GM23338 (cell line): ENCODE measurements around the gene IRF2. TPM values are rescaled to one million over a fixed set of nuclear protein-coding genes. Genes with fewer than 3 reads are reported as not detected.
A peak's percentile ranks its signal among the peaks of the same experiment; 100 is the strongest.

Experiments used
- ATAC-seq: fragments of 200-7000 bp; cut with Tn5 transposase; 3 replicates; pipeline ENCODE4 v1.9.1; 2020
- DNase-seq: peaks from one replicate; pipeline ENCODE4 v3.0.0-alpha.2; 2015; ENCODE audit warnings: low spot score
- H2AFZ ChIP-seq: fragments of 200-600 bp; sonication (generic); 2 replicates; pipeline ENCODE4 v1.8.0; 2016; ENCODE audit warnings: antibody characterized with exemption, mild to moderate bottlenecking, moderate library complexity
- H3F3A ChIP-seq: fragments of 200-600 bp; sonication (generic); replicated peaks from 2 replicates; pipeline ENCODE4 v1.8.0; 2017; ENCODE audit warnings: antibody characterized with exemption, mixed run types, low read depth
- H3K27ac ChIP-seq: fragments of 200-600 bp; sonication (generic); 2 replicates; pipeline ENCODE4 v1.6.1; 2016; ENCODE audit warnings: low read depth
- H3K27me3 ChIP-seq: fragments of 200-600 bp; sonication (generic); 2 replicates; pipeline ENCODE4 v1.8.0; 2016; ENCODE audit warnings: mild to moderate bottlenecking, mixed run types, moderate library complexity; ENCODE audit not compliant: insufficient read depth
- H3K36me3 ChIP-seq: fragments of 200-600 bp; sonication (generic); 2 replicates; pipeline ENCODE4 v1.8.0; 2016; ENCODE audit warnings: mild to moderate bottlenecking; ENCODE audit not compliant: insufficient read depth
- H3K4me1 ChIP-seq: fragments of 200-600 bp; sonication (generic); 2 replicates; pipeline ENCODE4 v1.8.0; 2016; ENCODE audit warnings: mild to moderate bottlenecking, moderate library complexity; ENCODE audit not compliant: insufficient read depth
- H3K4me2 ChIP-seq: fragments of 200-600 bp; sonication (generic); 2 replicates; pipeline ENCODE4 v1.7.1; 2017; ENCODE audit warnings: mixed run types
- H3K4me3 ChIP-seq: fragments of 200-600 bp; sonication (generic); 2 replicates; pipeline ENCODE4 v1.6.1; 2016; ENCODE audit warnings: mixed run types
- H3K79me2 ChIP-seq: fragments of 200-600 bp; sonication (generic); replicated peaks from 2 replicates; pipeline ENCODE4 v1.8.0; 2017; ENCODE audit warnings: mild to moderate bottlenecking; ENCODE audit not compliant: insufficient read depth
- H3K9me2 ChIP-seq: fragments of 200-600 bp; sonication (generic); 2 replicates; pipeline ENCODE4 v1.8.0; 2017; ENCODE audit not compliant: insufficient read depth
- H4K20me1 ChIP-seq: fragments of 200-600 bp; sonication (generic); replicated peaks from 2 replicates; pipeline ENCODE4 v1.8.0; 2017; ENCODE audit warnings: mild to moderate bottlenecking; ENCODE audit not compliant: insufficient read depth
- H3K27ac Mint-ChIP-seq: 2 replicates; pipeline ENCODE4 v1.8.0; 2020; ENCODE audit warnings: inconsistent platforms, mild to moderate bottlenecking, moderate library complexity, mixed read lengths
- H3K27me3 Mint-ChIP-seq: 3 replicates; pipeline ENCODE4 v1.8.0; 2022; ENCODE audit warnings: low read depth, mild to moderate bottlenecking, moderate library complexity, mixed read lengths, inconsistent platforms; ENCODE audit not compliant: insufficient read depth, poor library complexity
- H3K36me3 Mint-ChIP-seq: 3 replicates; pipeline ENCODE4 v1.8.0; 2021; ENCODE audit warnings: low read depth, mild to moderate bottlenecking, inconsistent platforms, moderate library complexity, mixed read lengths
- H3K4me1 Mint-ChIP-seq: 3 replicates; pipeline ENCODE4 v1.8.0; 2020; ENCODE audit warnings: mild to moderate bottlenecking, inconsistent platforms, mixed read lengths
- H3K4me3 Mint-ChIP-seq: 3 replicates; pipeline ENCODE4 v1.8.0; 2021; ENCODE audit warnings: moderate library complexity, mild to moderate bottlenecking, inconsistent platforms, mixed read lengths
- H3K9me3 Mint-ChIP-seq: 3 replicates; pipeline ENCODE4 v1.8.0; 2020; ENCODE audit warnings: moderate library complexity, mild to moderate bottlenecking, inconsistent platforms, mixed read lengths
- CREB1 ChIP-seq: fragments of 250-450 bp; sonication (Bioruptor Pico); IDR thresholded peaks from 2 replicates; pipeline ENCODE4 v1.5.0; 2020; ENCODE audit warnings: low read depth, mild to moderate bottlenecking, moderate library complexity
- EZH2 ChIP-seq: fragments of 200-600 bp; sonication (generic); IDR thresholded peaks from one replicate; pipeline ENCODE4 v1.8.0; 2017; ENCODE audit warnings: antibody characterized with exemption, mild to moderate bottlenecking, low read depth; ENCODE audit not compliant: unreplicated experiment
- EZH2phosphoT487 ChIP-seq: fragments of 200-600 bp; sonication (generic); IDR thresholded peaks from one replicate; pipeline ENCODE4 v1.8.1; 2018; ENCODE audit warnings: antibody characterized with exemption; ENCODE audit not compliant: unreplicated experiment
- JUNB ChIP-seq: IDR thresholded peaks from one replicate; pipeline ENCODE4 v1.6.1; 2016; ENCODE audit warnings: antibody characterized with exemption; ENCODE audit not compliant: unreplicated experiment
- NANOG ChIP-seq: IDR thresholded peaks from 2 replicates; pipeline ENCODE4 v1.6.1; 2016; ENCODE audit warnings: antibody characterized with exemption, borderline replicate concordance
- POLR2AphosphoS5 ChIP-seq: IDR thresholded peaks from 2 replicates; pipeline ENCODE4 v1.6.1; 2016; ENCODE audit warnings: antibody characterized with exemption, low read depth
- STAT1 ChIP-seq: IDR thresholded peaks from one replicate; pipeline ENCODE4 v1.6.1; 2016; ENCODE audit warnings: antibody characterized with exemption; ENCODE audit not compliant: unreplicated experiment
- ZNF114 ChIP-seq: fragments of 250-450 bp; sonication (Bioruptor Pico); IDR thresholded peaks from 2 replicates; pipeline ENCODE4 v1.5.0; 2020; ENCODE audit warnings: mild to moderate bottlenecking, moderate library complexity
- ZNF331 ChIP-seq: fragments of 250-450 bp; sonication (Bioruptor Pico); IDR thresholded peaks from 2 replicates; pipeline ENCODE4 v1.5.0; 2020; ENCODE audit warnings: low read depth, mild to moderate bottlenecking, moderate library complexity
- polyA plus RNA-seq: library from polyadenylated mRNA; unstranded; fragments of >200 nt; fragmentation: Nextera tagmentation; extraction: Ambion mirVana; gene quantifications from 2 replicates; pipeline ENCODE4 v1.2.1, GENCODE V29; 2016
- total RNA-seq: library from RNA; depleted of rRNA; stranded (reverse); fragments of >200 nt; shearing (Covaris generic); gene quantifications from 2 replicates; pipeline ENCODE4 v1.2.3, GENCODE V29; 2014
- TF ChIP-seq, protein P1 (sequence below), 2 experiments: fragments of 200-600 bp in 1 of 2; sonication (generic) in 1 of 2; conservative IDR thresholded peaks; 2 replicates each; pipeline versions ENCODE4 v1.5.1 to v1.6.1; 2016 to 2017; ENCODE audit warnings: antibody characterized with exemption in 2 of 2, low read depth in 2 of 2, mild to moderate bottlenecking in 2 of 2, moderate library complexity in 1 of 2
- TF ChIP-seq, protein P2 (sequence below): fragments of 250-450 bp; sonication (Bioruptor Pico); IDR thresholded peaks from 2 replicates; pipeline ENCODE4 v1.5.0; 2020; ENCODE audit warnings: mild to moderate bottlenecking, moderate library complexity
- TF ChIP-seq, protein P3 (sequence below): IDR thresholded peaks from 2 replicates; pipeline ENCODE4 v1.6.1; 2016; ENCODE audit warnings: antibody characterized with exemption
- TF ChIP-seq, protein P4 (sequence below): IDR thresholded peaks from one replicate; pipeline ENCODE4 v1.6.1; 2018; ENCODE audit warnings: antibody characterized with exemption; ENCODE audit not compliant: unreplicated experiment

IRF2 gene
- total and polyA plus RNA-seq, 2 experiments from 2014 or later, result 14.7 to 15.0 TPM

DNA sequence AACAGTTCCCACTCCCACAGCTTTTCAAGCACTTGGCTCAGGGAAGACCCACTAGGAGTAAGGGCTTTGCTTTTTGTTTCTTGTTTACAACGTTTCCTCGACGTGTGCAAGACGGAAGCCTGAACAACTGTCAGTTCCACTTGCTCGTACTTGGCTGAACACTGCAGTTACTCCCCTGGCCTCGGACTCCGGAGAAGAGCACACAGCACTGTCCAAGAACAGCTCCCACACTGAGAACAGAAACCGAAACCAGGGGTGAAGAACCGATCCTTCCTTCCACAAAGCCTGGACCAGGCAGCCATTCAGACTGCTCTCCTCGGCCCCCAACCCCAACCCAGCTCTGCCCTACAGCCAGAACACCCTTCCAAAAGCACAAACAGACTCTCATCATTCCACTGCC is 25.5 kb downstream of the IRF2 start:
- H2AFZ ChIP-seq, result no peak overlapping the region
- Mint-ChIP-seq H3K4me3 (peak overlapping the region; percentile 42), H3K4me1 (peaks cover 72% of the 10 kb centered on the region), H3K27ac (peak overlapping the region; percentile 83), H3K9me3 (no peaks in the 10 kb centered on the region), H3K36me3 (peaks cover 5% of the 10 kb centered on the region; the same call in 2 of the 3 replicates), H3K27me3 (peaks cover 8% of the 10 kb centered on the region)
- peak overlapping the region; percentile 69 for H3K4me2 ChIP-seq
- no peaks in the 10 kb centered on the region for H3K27me3 ChIP-seq
- H3K36me3 ChIP-seq, result no peaks in the 10 kb centered on the region
- H3F3A ChIP-seq, result no peaks in the 10 kb centered on the region; the same call in 1 of the 2 replicates
- no peak for DNase-seq
- peaks cover 95% of the 10 kb centered on the region for H3K79me2 ChIP-seq
- peaks cover 60% of the 10 kb centered on the region for H3K4me1 ChIP-seq
- no peaks in the 10 kb centered on the region for H4K20me1 ChIP-seq
- TF ChIP-seq EZH2, result no peak
- TF ChIP-seq, protein P1, sequence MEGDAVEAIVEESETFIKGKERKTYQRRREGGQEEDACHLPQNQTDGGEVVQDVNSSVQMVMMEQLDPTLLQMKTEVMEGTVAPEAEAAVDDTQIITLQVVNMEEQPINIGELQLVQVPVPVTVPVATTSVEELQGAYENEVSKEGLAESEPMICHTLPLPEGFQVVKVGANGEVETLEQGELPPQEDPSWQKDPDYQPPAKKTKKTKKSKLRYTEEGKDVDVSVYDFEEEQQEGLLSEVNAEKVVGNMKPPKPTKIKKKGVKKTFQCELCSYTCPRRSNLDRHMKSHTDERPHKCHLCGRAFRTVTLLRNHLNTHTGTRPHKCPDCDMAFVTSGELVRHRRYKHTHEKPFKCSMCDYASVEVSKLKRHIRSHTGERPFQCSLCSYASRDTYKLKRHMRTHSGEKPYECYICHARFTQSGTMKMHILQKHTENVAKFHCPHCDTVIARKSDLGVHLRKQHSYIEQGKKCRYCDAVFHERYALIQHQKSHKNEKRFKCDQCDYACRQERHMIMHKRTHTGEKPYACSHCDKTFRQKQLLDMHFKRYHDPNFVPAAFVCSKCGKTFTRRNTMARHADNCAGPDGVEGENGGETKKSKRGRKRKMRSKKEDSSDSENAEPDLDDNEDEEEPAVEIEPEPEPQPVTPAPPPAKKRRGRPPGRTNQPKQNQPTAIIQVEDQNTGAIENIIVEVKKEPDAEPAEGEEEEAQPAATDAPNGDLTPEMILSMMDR (conservative IDR thresholded peaks at IDR 0.05; ENCODE audit: low read depth in 2 of 2), result no peak
- TF ChIP-seq, protein P2, sequence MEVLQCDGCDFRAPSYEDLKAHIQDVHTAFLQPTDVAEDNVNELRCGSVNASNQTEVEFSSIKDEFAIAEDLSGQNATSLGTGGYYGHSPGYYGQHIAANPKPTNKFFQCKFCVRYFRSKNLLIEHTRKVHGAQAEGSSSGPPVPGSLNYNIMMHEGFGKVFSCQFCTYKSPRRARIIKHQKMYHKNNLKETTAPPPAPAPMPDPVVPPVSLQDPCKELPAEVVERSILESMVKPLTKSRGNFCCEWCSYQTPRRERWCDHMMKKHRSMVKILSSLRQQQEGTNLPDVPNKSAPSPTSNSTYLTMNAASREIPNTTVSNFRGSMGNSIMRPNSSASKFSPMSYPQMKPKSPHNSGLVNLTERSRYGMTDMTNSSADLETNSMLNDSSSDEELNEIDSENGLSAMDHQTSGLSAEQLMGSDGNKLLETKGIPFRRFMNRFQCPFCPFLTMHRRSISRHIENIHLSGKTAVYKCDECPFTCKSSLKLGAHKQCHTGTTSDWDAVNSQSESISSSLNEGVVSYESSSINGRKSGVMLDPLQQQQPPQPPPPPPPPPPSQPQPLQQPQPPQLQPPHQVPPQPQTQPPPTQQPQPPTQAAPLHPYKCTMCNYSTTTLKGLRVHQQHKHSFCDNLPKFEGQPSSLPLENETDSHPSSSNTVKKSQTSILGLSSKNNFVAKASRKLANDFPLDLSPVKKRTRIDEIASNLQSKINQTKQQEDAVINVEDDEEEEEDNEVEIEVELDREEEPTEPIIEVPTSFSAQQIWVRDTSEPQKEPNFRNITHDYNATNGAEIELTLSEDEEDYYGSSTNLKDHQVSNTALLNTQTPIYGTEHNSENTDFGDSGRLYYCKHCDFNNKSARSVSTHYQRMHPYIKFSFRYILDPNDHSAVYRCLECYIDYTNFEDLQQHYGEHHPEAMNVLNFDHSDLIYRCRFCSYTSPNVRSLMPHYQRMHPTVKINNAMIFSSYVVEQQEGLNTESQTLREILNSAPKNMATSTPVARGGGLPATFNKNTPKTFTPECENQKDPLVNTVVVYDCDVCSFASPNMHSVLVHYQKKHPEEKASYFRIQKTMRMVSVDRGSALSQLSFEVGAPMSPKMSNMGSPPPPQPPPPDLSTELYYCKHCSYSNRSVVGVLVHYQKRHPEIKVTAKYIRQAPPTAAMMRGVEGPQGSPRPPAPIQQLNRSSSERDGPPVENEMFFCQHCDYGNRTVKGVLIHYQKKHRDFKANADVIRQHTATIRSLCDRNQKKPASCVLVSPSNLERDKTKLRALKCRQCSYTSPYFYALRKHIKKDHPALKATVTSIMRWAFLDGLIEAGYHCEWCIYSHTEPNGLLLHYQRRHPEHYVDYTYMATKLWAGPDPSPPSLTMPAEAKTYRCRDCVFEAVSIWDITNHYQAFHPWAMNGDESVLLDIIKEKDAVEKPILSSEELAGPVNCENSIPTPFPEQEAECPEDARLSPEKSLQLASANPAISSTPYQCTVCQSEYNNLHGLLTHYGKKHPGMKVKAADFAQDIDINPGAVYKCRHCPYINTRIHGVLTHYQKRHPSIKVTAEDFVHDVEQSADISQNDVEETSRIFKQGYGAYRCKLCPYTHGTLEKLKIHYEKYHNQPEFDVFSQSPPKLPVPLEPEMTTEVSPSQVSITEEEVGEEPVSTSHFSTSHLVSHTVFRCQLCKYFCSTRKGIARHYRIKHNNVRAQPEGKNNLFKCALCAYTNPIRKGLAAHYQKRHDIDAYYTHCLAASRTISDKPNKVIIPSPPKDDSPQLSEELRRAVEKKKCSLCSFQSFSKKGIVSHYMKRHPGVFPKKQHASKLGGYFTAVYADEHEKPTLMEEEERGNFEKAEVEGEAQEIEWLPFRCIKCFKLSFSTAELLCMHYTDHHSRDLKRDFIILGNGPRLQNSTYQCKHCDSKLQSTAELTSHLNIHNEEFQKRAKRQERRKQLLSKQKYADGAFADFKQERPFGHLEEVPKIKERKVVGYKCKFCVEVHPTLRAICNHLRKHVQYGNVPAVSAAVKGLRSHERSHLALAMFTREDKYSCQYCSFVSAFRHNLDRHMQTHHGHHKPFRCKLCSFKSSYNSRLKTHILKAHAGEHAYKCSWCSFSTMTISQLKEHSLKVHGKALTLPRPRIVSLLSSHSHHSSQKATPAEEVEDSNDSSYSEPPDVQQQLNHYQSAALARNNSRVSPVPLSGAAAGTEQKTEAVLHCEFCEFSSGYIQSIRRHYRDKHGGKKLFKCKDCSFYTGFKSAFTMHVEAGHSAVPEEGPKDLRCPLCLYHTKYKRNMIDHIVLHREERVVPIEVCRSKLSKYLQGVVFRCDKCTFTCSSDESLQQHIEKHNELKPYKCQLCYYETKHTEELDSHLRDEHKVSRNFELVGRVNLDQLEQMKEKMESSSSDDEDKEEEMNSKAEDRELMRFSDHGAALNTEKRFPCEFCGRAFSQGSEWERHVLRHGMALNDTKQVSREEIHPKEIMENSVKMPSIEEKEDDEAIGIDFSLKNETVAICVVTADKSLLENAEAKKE (CRISPR knock-in tag), result no peak
- no peak for TF ChIP-seq NANOG
- TF ChIP-seq, protein P3, sequence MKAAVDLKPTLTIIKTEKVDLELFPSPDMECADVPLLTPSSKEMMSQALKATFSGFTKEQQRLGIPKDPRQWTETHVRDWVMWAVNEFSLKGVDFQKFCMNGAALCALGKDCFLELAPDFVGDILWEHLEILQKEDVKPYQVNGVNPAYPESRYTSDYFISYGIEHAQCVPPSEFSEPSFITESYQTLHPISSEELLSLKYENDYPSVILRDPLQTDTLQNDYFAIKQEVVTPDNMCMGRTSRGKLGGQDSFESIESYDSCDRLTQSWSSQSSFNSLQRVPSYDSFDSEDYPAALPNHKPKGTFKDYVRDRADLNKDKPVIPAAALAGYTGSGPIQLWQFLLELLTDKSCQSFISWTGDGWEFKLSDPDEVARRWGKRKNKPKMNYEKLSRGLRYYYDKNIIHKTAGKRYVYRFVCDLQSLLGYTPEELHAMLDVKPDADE, result no peak
- TF ChIP-seq POLR2AphosphoS5, result no peak
- TF ChIP-seq EZH2phosphoT487, result no peak
- TF ChIP-seq ZNF114, result no peak
- TF ChIP-seq, protein P4, sequence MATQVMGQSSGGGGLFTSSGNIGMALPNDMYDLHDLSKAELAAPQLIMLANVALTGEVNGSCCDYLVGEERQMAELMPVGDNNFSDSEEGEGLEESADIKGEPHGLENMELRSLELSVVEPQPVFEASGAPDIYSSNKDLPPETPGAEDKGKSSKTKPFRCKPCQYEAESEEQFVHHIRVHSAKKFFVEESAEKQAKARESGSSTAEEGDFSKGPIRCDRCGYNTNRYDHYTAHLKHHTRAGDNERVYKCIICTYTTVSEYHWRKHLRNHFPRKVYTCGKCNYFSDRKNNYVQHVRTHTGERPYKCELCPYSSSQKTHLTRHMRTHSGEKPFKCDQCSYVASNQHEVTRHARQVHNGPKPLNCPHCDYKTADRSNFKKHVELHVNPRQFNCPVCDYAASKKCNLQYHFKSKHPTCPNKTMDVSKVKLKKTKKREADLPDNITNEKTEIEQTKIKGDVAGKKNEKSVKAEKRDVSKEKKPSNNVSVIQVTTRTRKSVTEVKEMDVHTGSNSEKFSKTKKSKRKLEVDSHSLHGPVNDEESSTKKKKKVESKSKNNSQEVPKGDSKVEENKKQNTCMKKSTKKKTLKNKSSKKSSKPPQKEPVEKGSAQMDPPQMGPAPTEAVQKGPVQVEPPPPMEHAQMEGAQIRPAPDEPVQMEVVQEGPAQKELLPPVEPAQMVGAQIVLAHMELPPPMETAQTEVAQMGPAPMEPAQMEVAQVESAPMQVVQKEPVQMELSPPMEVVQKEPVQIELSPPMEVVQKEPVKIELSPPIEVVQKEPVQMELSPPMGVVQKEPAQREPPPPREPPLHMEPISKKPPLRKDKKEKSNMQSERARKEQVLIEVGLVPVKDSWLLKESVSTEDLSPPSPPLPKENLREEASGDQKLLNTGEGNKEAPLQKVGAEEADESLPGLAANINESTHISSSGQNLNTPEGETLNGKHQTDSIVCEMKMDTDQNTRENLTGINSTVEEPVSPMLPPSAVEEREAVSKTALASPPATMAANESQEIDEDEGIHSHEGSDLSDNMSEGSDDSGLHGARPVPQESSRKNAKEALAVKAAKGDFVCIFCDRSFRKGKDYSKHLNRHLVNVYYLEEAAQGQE, result no peak
- no peak for TF ChIP-seq ZNF331
- TF ChIP-seq JUNB, result no peak
- TF ChIP-seq STAT1, result no peak
- no peak for TF ChIP-seq CREB1 (CRISPR knock-in tag)
- ATAC-seq, result peak; percentile 33
- peak overlapping the region; percentile 8; the same call in 1 of the 2 replicates for H3K4me3 ChIP-seq
- H3K9me2 ChIP-seq, result no peaks in the 10 kb centered on the region
- peak overlapping the region; percentile 74; the same call in 1 of the 2 replicates for H3K27ac ChIP-seq
